DND-41 (cell line): ENCODE results near the gene MORN5.

Source experiments
- CTCF ChIP-seq: IDR thresholded peaks from 2 replicates; pipeline ENCODE4 v1.5.1; 2012; ENCODE audit warnings: borderline replicate concordance, low read length, moderate library complexity, mild to moderate bottlenecking; ENCODE audit not compliant: poor library complexity, severe bottlenecking; ENCODE audit errors: extremely low read depth
- EZH2 ChIP-seq: IDR thresholded peaks from 3 replicates; pipeline ENCODE4 v1.6.1; 2012; ENCODE audit warnings: borderline replicate concordance, low read depth, mild to moderate bottlenecking, moderate library complexity, low read length, inconsistent platforms; ENCODE audit not compliant: severe bottlenecking

GRCh38 chr9:122248448-122248865 lies 88.7 kb downstream of the MORN5 start:
- TF ChIP-seq CTCF (no peak), EZH2 (no peak)
